K562 (cell line): Measurements from ENCODE around the gene SUPT20HL2. TPM values are rescaled to one million over a fixed set of nuclear protein-coding genes. Genes with fewer than 3 reads are reported as not detected.

Experiments
- ATAC-seq: fragments of 200-7000 bp; cut with Tn5 transposase; 3 replicates; pipeline ENCODE4 v1.9.1; 2020; ENCODE audit warnings: moderate library complexity
- BruUV-seq: library from RNA; stranded (reverse); fragments of 400-500 nt; replicated peaks from 2 replicates; lab custom pipeline; 2021; lab: Mats Ljungman, UMichigan
- CTCF ChIA-PET: fragments of 300-600 bp; formaldehyde crosslinking; extraction: SDS; loops from one replicate; lab custom pipeline; 2021; ENCODE audit warnings: low intra/inter-chr PET ratio; lab: Yijun Ruan, JAX
- POLR2A ChIA-PET: fragments of 300-600, 350-650 bp; sonication (Branson Sonifier 250); formaldehyde crosslinking; extraction: SDS; loops from one replicate; lab custom pipeline; 2021; ENCODE audit warnings: antibody characterized with exemption, inconsistent platforms; lab: Yijun Ruan, JAX
- DNase-seq, 4 experiments: peaks; one replicate each; pipeline versions ENCODE4 v3.0.0 to v3.0.0-alpha.2; 2011 to 2018; ENCODE audit warnings: low spot score in 3 of 4, mixed read lengths in 3 of 4; ENCODE audit errors: extremely low read depth in 1 of 4
- FAIRE-seq: peaks from 2 replicates; lab custom pipeline; 2011; peaks lifted over from hg19 to GRCh38; lab: Jason Lieb, UNC
- H2AFZ ChIP-seq: 2 replicates; pipeline ENCODE4 v1.6.0; 2011; ENCODE audit warnings: low read depth, low read length, control low read depth, inconsistent platforms
- H3K27ac ChIP-seq: fragments of 200-600 bp; 3 replicates; pipeline ENCODE4 v1.8.0; 2011; ENCODE audit warnings: low read depth, mild to moderate bottlenecking, control low read depth, inconsistent platforms, low read length, moderate library complexity, mixed read lengths; ENCODE audit errors: extremely low read depth
- H3K27me3 ChIP-seq, 2 experiments: fragments of 300-600 bp in 1 of 2; 2 replicates in 1 of 2; 3 replicates in 1 of 2; pipeline versions ENCODE4 v1.6.0 to v1.8.0; 2011; ENCODE audit warnings: inconsistent platforms in 2 of 2, low read length in 2 of 2, mild to moderate bottlenecking in 1 of 2, mixed read lengths in 1 of 2, moderate library complexity in 1 of 2; ENCODE audit not compliant: control insufficient read depth in 2 of 2, insufficient read depth in 2 of 2
- H3K36me3 ChIP-seq: fragments of 300-600 bp; 3 replicates; pipeline ENCODE4 v1.8.0; 2011; ENCODE audit warnings: mild to moderate bottlenecking, low read length, inconsistent platforms; ENCODE audit not compliant: control insufficient read depth, insufficient read depth
- H3K4me1 ChIP-seq, 2 experiments: fragments of 200-600 bp in 1 of 2; replicated peaks in 1 of 2; 2 replicates in 1 of 2; 3 replicates in 1 of 2; pipeline versions ENCODE4 v1.5.1 to v1.8.0; 2011; ENCODE audit warnings: inconsistent platforms in 2 of 2, low read length in 2 of 2, mild to moderate bottlenecking in 1 of 2, mixed read lengths in 1 of 2, moderate library complexity in 1 of 2; ENCODE audit not compliant: control insufficient read depth in 2 of 2, insufficient read depth in 2 of 2
- H3K4me2 ChIP-seq: 2 replicates; pipeline ENCODE4 v1.6.1; 2011; ENCODE audit warnings: low read length, control low read depth, inconsistent platforms, mixed read lengths; ENCODE audit not compliant: insufficient read depth
- H3K4me3 ChIP-seq: fragments of 200-600 bp; sonication (generic), shearing (Covaris generic); 2 replicates; pipeline ENCODE4 v1.5.1; 2016; ENCODE audit warnings: control low read depth, inconsistent platforms
- H3K79me2 ChIP-seq: fragments of 200-600 bp; 3 replicates; pipeline ENCODE4 v1.8.0; 2011; ENCODE audit warnings: low read length, inconsistent platforms; ENCODE audit not compliant: control insufficient read depth, insufficient read depth
- H3K9ac ChIP-seq, 2 experiments: 2 replicates each; pipeline versions ENCODE4 v1.6.0 to v1.6.1; 2011; ENCODE audit warnings: low read depth in 2 of 2, low read length in 2 of 2, control low read depth in 1 of 2, inconsistent platforms in 1 of 2, mild to moderate bottlenecking in 1 of 2, mixed read lengths in 1 of 2; ENCODE audit not compliant: insufficient read depth in 1 of 2
- H3K9me1 ChIP-seq: one replicate; pipeline ENCODE4 v1.6.0; 2011; ENCODE audit warnings: inconsistent platforms, mild to moderate bottlenecking, low read length, moderate library complexity; ENCODE audit not compliant: control insufficient read depth, insufficient read depth
- H3K9me3 ChIP-seq: replicated peaks from 2 replicates; pipeline ENCODE4 v1.5.1; 2011; ENCODE audit warnings: low read depth, low read length, inconsistent platforms; ENCODE audit not compliant: control insufficient read depth, insufficient read depth
- H4K20me1 ChIP-seq: replicated peaks from 2 replicates; pipeline ENCODE4 v1.6.1; 2011; ENCODE audit warnings: low read length, inconsistent platforms, mixed read lengths; ENCODE audit not compliant: control insufficient read depth, insufficient read depth
- CBFA2T3 ChIP-seq: fragments of 450-650 bp; IDR thresholded peaks from 2 replicates; pipeline ENCODE4 v1.6.1; 2017
- GABPA ChIP-seq: fragments of 200-800 bp; sonication (Bioruptor generic); conservative IDR thresholded peaks from 2 replicates; pipeline ENCODE4 v1.6.1; 2016; ENCODE audit warnings: low read depth, missing genetic modification characterization, missing compliant biosample characterization
- NFRKB ChIP-seq: fragments of 450-650 bp; IDR thresholded peaks from 2 replicates; pipeline ENCODE4 v1.6.1; 2016; ENCODE audit warnings: low read depth
- SPI1 ChIP-seq: IDR thresholded peaks from 2 replicates; pipeline ENCODE4 v1.6.1; 2011; ENCODE audit warnings: low read depth, low read length, control low read depth, borderline replicate concordance
- ZNF316 ChIP-seq: fragments of 450-650 bp; IDR thresholded peaks from 2 replicates; pipeline ENCODE4 v1.6.1; 2016
- ZNF395 ChIP-seq: fragments of 200-800 bp; sonication (Bioruptor generic); IDR thresholded peaks from 2 replicates; pipeline ENCODE4 v1.6.1; 2017; ENCODE audit warnings: missing genetic modification characterization, missing compliant biosample characterization
- WGBS: fragments of 100-300 bp; shearing (Covaris generic); methylation state at CpG from one replicate; pipeline ENCODE4 v1.1.6; 2016; ENCODE audit warnings: low coverage, mixed read lengths; ENCODE audit not compliant: insufficient coverage; ENCODE audit errors: missing lambda C conversion rate; 5-methylcytosine and 5-hydroxymethylcytosine counted together
- in situ Hi-C: fragments of 300-500 bp; cut with MboI; formaldehyde crosslinking; loops from 4 replicates; pipeline ENCODE4 v1.15.0; 2018; ENCODE audit warnings: inconsistent platforms, mixed read lengths
- intact Hi-C: fragments of 100-400 bp; cut with micrococcal nuclease; formaldehyde crosslinking; loops from 2 replicates; pipeline ENCODE4 v1.14.2; 2022
- polyA plus RNA-seq, 8 experiments: library from polyadenylated mRNA; depleted of rRNA in 4 of 8; stranded (reverse) in 5 of 8; unstranded in 3 of 8; fragments of >200 nt; fragmentation: Nextera tagmentation in 2 of 8; fragmentation: Illumina TruSeq in 1 of 8; extraction: Ambion mirVana in 2 of 8; extraction: Trizol in 1 of 8; gene quantifications; 2 replicates each; pipeline versions ENCODE4 v1.2.1 to v1.2.3, GENCODE V29; 2011 to 2014; ENCODE audit warnings: inconsistent platforms in 1 of 8, missing spikeins in 1 of 8
- total RNA-seq, 7 experiments: library from RNA; depleted of rRNA in 6 of 7; stranded (reverse); fragments of >200 nt in 6 of 7; fragmentation: Illumina TruSeq in 2 of 7; extraction: Trizol in 2 of 7; gene quantifications; 2 replicates each; pipeline versions ENCODE4 v1.2.1 to v1.2.3, GENCODE V29; 2011 to 2021; ENCODE audit warnings: low replicate concordance in 1 of 7

SUPT20HL2 gene
- total and polyA plus RNA-seq, 9 of the 15 experiments (the other 6 are each of a cell fraction or from before 2014, with no cell fraction given), result 0.04 TPM; not detected in 8

DNA sequence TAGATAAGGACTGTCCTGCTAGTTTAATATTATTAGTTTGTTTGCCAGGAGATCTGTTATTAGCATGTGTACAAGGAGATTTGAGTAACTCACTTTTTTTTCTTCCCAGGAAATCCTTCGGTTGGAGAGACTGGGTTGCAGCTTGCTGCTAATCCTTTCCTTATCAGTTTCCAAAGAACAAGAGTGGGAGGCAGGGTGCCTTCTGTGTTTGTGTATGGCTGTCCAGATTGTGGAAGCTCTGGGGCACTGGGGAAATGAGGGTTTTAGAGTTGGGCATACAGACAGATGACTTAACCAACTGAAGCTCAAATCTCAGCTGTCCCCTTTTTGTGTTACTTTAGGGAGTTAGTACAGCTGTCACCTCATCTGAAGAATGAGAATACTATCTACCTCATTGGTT lies 34.0 kb upstream of the SUPT20HL2 start:
- FAIRE-seq (no peak), ATAC-seq (no peak), DNase-seq (peak in 1 of 4 experiments; percentile 2)
- 0% methylated on average over 1 of the region's 1 CpG for WGBS
- Histone ChIP-seq H3K9ac (no peak overlapping the region), H2AFZ (no peak overlapping the region), H3K9me1 (no peaks in the 10 kb centered on the region), H3K27ac (no peak overlapping the region), H3K27me3 (no peaks in the 10 kb centered on the region; a peak in 2 of 5 replicates), H3K4me2 (no peak overlapping the region), H3K79me2 (no peaks in the 10 kb centered on the region), H4K20me1 (no peaks in the 10 kb centered on the region), H3K4me3 (no peak overlapping the region), H3K4me1 (no peaks in the 10 kb centered on the region), H3K9me3 (no peaks in the 10 kb centered on the region), H3K36me3 (no peaks in the 10 kb centered on the region)
- TF ChIP-seq CBFA2T3 (peak; percentile 41), ZNF316 (no peak)
- CTCF ChIA-PET, result no interaction called here
- BruUV-seq, result no TSS peak
- POLR2A ChIA-PET, result interaction anchor here (0.6 kb wide), 1 partner anchor 64 kb away, joined by 3 read pairs; no protein-coding TSS in a partner anchor
- intact Hi-C loops, result no loop called here
- in situ Hi-C loops, result no loop called here

DNA sequence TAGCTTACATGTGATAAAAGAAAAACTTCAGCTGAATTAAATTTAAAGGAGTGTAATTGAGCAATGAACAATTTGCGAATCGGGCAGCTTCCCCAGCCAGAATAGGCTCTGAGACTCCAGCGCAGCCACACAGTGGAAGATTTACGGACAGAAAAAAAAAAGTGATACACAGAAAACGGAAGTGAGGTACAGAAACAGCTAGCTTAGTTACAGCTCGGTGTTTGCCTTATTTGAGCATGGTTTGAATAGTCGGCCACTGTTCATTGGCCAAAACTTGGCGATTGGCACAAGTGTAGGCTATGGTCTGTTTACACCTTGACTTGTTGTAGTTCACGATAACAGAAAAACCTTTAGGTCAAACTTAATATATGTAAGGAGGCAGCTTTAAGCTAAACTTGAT lies 29.9 kb upstream of the SUPT20HL2 start:
- in situ Hi-C loops, result no loop called here
- no peaks in the 10 kb centered on the region for H3K36me3 ChIP-seq
- WGBS, result 1% methylated on average over 9 of the region's 9 CpGs
- no peaks in the 10 kb centered on the region for H3K79me2 ChIP-seq
- no peak for FAIRE-seq
- H4K20me1 ChIP-seq, result no peaks in the 10 kb centered on the region
- ChIA-PET CTCF (no interaction called here), POLR2A (interaction anchor here (1.4 kb wide), 1 partner anchor 12 kb away, joined by 3 read pairs; no protein-coding TSS in a partner anchor)
- no peaks in the 10 kb centered on the region for H3K9me3 ChIP-seq
- no TSS peak for BruUV-seq
- no peak overlapping the region for H2AFZ ChIP-seq
- H3K4me1 ChIP-seq, result no peaks in the 10 kb centered on the region
- no peak overlapping the region for H3K4me3 ChIP-seq
- no peak for DNase-seq
- ATAC-seq, result no peak
- no peaks in the 10 kb centered on the region for H3K9me1 ChIP-seq
- intact Hi-C loops, result no loop called here
- no peak overlapping the region for H3K27ac ChIP-seq
- no peak overlapping the region for H3K4me2 ChIP-seq
- H3K9ac ChIP-seq, result no peak overlapping the region
- TF ChIP-seq NFRKB (no peak), ZNF395 (CRISPR knock-in tag) (no peak), SPI1 (peak; percentile 56; the same call in 1 of the 2 replicates), GABPA (tag) (0 out of 2 replicates have a peak, but pooled peaks have one; percentile 21)
- H3K27me3 ChIP-seq, result no peaks in the 10 kb centered on the region; a peak in 1 of 5 replicates
